Liver (tissue), 9 donors: ENCODE measurements around the gene ABLIM2. TPM values are rescaled to one million over a fixed set of nuclear protein-coding genes. Genes with fewer than 3 reads are reported as not detected.
"Not testable (repeated sequence)": the region's sequence is repeated elsewhere in the genome, so short reads cannot be mapped to it uniquely, and the experiment has no call there.

ENCODE experiments used
- DNase-seq: peaks from one replicate; pipeline ENCODE4 v3.0.0-alpha.2; 2017; ENCODE audit warnings: low spot score
- H3K27ac ChIP-seq, 2 donors: one replicate each; pipeline ENCODE4 v1.7.0; 2013; ENCODE audit warnings: inconsistent platforms in 2 of 2, low read length in 2 of 2, control low read depth in 1 of 2, low read depth in 1 of 2, mild to moderate bottlenecking in 1 of 2
- H3K27me3 ChIP-seq, 4 donors: one replicate each; pipeline versions ENCODE4 v1.6.1 to v1.7.0; 2013; ENCODE audit warnings: low read length in 3 of 4, inconsistent platforms in 1 of 4, mild to moderate bottlenecking in 1 of 4, moderate library complexity in 1 of 4; ENCODE audit not compliant: control insufficient read depth in 4 of 4, insufficient read depth in 4 of 4
- H3K36me3 ChIP-seq, 4 donors: one replicate each; pipeline versions ENCODE4 v1.6.1 to v1.7.0; 2013; ENCODE audit warnings: low read length in 3 of 4, mild to moderate bottlenecking in 3 of 4, low read depth in 1 of 4, moderate library complexity in 1 of 4; ENCODE audit not compliant: control insufficient read depth in 4 of 4, insufficient read depth in 3 of 4
- H3K4me1 ChIP-seq, 4 donors: one replicate each; pipeline versions ENCODE4 v1.6.1 to v1.7.0; 2013; ENCODE audit warnings: low read length in 3 of 4, mild to moderate bottlenecking in 3 of 4, moderate library complexity in 1 of 4; ENCODE audit not compliant: control insufficient read depth in 4 of 4, insufficient read depth in 4 of 4
- H3K4me3 ChIP-seq, 3 donors: one replicate each; pipeline versions ENCODE4 v1.6.1 to v1.7.0; 2013; ENCODE audit warnings: low read length in 3 of 3, control low read depth in 1 of 3, low read depth in 1 of 3, mild to moderate bottlenecking in 1 of 3
- H3K9ac ChIP-seq, 2 donors: one replicate each; pipeline ENCODE4 v1.7.0; 2013; ENCODE audit warnings: low read length in 2 of 2, mild to moderate bottlenecking in 2 of 2, moderate library complexity in 2 of 2, control low read depth in 1 of 2, low read depth in 1 of 2
- H3K9me3 ChIP-seq, 4 donors: one replicate each; pipeline versions ENCODE4 v1.6.1 to v1.7.0; 2013; ENCODE audit warnings: low read length in 3 of 4; ENCODE audit not compliant: control insufficient read depth in 4 of 4
- EGR1 ChIP-seq, 2 donors: IDR thresholded peaks; 2 replicates each; pipeline ENCODE4 v1.6.1; 2016 to 2018; ENCODE audit warnings: antibody characterized with exemption in 2 of 2, low read depth in 2 of 2
- FOXA1 ChIP-seq: IDR thresholded peaks from 2 replicates; pipeline ENCODE4 v1.6.1; 2016; ENCODE audit warnings: antibody characterized with exemption
- FOXA2 ChIP-seq: IDR thresholded peaks from 2 replicates; pipeline ENCODE4 v1.6.1; 2016; ENCODE audit warnings: antibody characterized with exemption
- HNF4A ChIP-seq, 2 donors: conservative IDR thresholded peaks; 2 replicates each; pipeline ENCODE4 v1.6.1; 2016; ENCODE audit warnings: antibody characterized with exemption in 2 of 2, mild to moderate bottlenecking in 2 of 2
- HNF4G ChIP-seq: IDR thresholded peaks from 2 replicates; pipeline ENCODE4 v1.6.1; 2016; ENCODE audit warnings: antibody characterized with exemption
- JUND ChIP-seq, 2 donors: IDR thresholded peaks; 2 replicates each; pipeline ENCODE4 v1.6.1; 2016; ENCODE audit warnings: antibody characterized with exemption in 2 of 2
- RAD21 ChIP-seq, 2 donors: IDR thresholded peaks; 2 replicates each; pipeline ENCODE4 v1.6.1; 2016; ENCODE audit warnings: antibody characterized with exemption in 2 of 2, mild to moderate bottlenecking in 2 of 2
- RXRA ChIP-seq, 2 donors: IDR thresholded peaks; 2 replicates each; pipeline ENCODE4 v1.6.1; 2017 to 2018; ENCODE audit warnings: antibody characterized with exemption in 2 of 2, mild to moderate bottlenecking in 1 of 2
- SP1 ChIP-seq: IDR thresholded peaks from 2 replicates; pipeline ENCODE4 v1.6.1; 2018; ENCODE audit warnings: antibody characterized with exemption, mild to moderate bottlenecking
- TAF1 ChIP-seq: conservative IDR thresholded peaks from 2 replicates; pipeline ENCODE4 v1.6.1; 2016; ENCODE audit warnings: antibody characterized with exemption, mild to moderate bottlenecking
- YY1 ChIP-seq: IDR thresholded peaks from 2 replicates; pipeline ENCODE4 v1.6.1; 2016; ENCODE audit warnings: antibody characterized with exemption, mild to moderate bottlenecking
- WGBS: extraction: QIAGEN DNeasy Blood & Tissue Kit; methylation state at CpG from one replicate; pipeline ENCODE4 v1.1.7; 2013; 5-methylcytosine and 5-hydroxymethylcytosine counted together
- polyA plus RNA-seq, 2 donors: library from polyadenylated mRNA; stranded (reverse) in 1 of 2; unstranded in 1 of 2; fragments of 200-250 nt in 1 of 2; fragments of >200 nt in 1 of 2; fragmentation: Nextera tagmentation in 1 of 2; extraction: Ambion mirVana in 1 of 2; gene quantifications; one replicate each; pipeline versions ENCODE4 v1.2.1 to v1.2.3, GENCODE V29; 2013 to 2015
- total RNA-seq, 2 donors: library from RNA; depleted of rRNA; stranded (reverse); fragments of >200 nt; gene quantifications; one replicate each; pipeline ENCODE4 v1.2.3, GENCODE V29; 2014
- TF ChIP-seq, protein P1 (sequence below): IDR thresholded peaks from 2 replicates; pipeline ENCODE4 v1.6.1; 2016; ENCODE audit warnings: antibody characterized with exemption, mild to moderate bottlenecking
- TF ChIP-seq, protein P2 (sequence below): fragments of 150-350 bp; IDR thresholded peaks from 2 replicates; pipeline ENCODE4 v1.5.1; 2017; ENCODE audit warnings: improper control_type of control experiment, low read depth, low read length; ENCODE audit not compliant: missing input control
- TF ChIP-seq, protein P3 (sequence below): IDR thresholded peaks from 2 replicates; pipeline ENCODE4 v1.6.1; 2016; ENCODE audit warnings: antibody characterized with exemption
- TF ChIP-seq, protein P4 (sequence below): IDR thresholded peaks from 2 replicates; pipeline ENCODE4 v1.6.1; 2016; ENCODE audit warnings: antibody characterized with exemption
- TF ChIP-seq, protein P5 (sequence below): IDR thresholded peaks from 2 replicates; pipeline ENCODE4 v1.6.1; 2016; ENCODE audit warnings: antibody characterized with exemption
- donor health status: healthy.
- donor health status: healthy.
- donor health status: healthy.
- donor health status: healthy.
- donor health status: healthy.

ABLIM2 gene
- total and polyA plus RNA-seq, 4 donors, result 0.75 to 2.5 (median 0.93) TPM

DNA sequence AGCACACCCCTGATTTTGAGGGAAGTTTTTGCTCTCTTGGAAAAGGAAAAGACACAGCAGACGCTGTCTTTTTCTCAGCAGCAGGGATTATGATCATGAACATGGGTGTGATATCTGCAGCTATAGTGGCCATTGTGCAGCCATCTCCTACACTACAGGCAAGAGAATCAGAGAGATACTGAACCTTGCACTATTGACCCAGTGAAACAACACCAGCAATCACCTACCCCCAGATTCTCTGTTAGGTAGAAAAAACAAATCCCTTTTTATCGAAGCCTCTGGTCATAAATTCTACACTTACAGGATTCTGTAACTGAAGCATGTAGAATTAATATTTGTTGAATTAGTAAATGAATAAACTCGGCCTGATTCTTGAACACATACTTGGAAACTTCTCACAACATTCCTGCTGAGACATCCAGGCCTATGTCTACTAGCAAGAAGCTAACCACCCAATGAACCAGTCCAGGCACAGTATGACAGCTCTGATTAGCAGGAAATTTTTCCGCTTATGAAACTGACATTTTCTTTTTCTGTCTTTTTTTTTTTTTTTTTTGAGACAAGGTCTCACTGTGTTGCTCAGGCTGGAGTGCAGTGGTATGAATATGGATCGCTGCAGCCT lies 213.9 kb downstream of the ABLIM2 start (continued):
- TF ChIP-seq, protein P1, sequence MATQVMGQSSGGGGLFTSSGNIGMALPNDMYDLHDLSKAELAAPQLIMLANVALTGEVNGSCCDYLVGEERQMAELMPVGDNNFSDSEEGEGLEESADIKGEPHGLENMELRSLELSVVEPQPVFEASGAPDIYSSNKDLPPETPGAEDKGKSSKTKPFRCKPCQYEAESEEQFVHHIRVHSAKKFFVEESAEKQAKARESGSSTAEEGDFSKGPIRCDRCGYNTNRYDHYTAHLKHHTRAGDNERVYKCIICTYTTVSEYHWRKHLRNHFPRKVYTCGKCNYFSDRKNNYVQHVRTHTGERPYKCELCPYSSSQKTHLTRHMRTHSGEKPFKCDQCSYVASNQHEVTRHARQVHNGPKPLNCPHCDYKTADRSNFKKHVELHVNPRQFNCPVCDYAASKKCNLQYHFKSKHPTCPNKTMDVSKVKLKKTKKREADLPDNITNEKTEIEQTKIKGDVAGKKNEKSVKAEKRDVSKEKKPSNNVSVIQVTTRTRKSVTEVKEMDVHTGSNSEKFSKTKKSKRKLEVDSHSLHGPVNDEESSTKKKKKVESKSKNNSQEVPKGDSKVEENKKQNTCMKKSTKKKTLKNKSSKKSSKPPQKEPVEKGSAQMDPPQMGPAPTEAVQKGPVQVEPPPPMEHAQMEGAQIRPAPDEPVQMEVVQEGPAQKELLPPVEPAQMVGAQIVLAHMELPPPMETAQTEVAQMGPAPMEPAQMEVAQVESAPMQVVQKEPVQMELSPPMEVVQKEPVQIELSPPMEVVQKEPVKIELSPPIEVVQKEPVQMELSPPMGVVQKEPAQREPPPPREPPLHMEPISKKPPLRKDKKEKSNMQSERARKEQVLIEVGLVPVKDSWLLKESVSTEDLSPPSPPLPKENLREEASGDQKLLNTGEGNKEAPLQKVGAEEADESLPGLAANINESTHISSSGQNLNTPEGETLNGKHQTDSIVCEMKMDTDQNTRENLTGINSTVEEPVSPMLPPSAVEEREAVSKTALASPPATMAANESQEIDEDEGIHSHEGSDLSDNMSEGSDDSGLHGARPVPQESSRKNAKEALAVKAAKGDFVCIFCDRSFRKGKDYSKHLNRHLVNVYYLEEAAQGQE, result no peak
- TF ChIP-seq HNF4G (peak; percentile 23), EGR1 (IDR thresholded peaks at IDR 0.05; ENCODE audit: low read depth in 2 of 2) (no peak), JUND (IDR thresholded peaks at IDR 0.05) (peak in 1 of 2 donors; percentile 13), FOXA2 (no peak)
- TF ChIP-seq, protein P2, sequence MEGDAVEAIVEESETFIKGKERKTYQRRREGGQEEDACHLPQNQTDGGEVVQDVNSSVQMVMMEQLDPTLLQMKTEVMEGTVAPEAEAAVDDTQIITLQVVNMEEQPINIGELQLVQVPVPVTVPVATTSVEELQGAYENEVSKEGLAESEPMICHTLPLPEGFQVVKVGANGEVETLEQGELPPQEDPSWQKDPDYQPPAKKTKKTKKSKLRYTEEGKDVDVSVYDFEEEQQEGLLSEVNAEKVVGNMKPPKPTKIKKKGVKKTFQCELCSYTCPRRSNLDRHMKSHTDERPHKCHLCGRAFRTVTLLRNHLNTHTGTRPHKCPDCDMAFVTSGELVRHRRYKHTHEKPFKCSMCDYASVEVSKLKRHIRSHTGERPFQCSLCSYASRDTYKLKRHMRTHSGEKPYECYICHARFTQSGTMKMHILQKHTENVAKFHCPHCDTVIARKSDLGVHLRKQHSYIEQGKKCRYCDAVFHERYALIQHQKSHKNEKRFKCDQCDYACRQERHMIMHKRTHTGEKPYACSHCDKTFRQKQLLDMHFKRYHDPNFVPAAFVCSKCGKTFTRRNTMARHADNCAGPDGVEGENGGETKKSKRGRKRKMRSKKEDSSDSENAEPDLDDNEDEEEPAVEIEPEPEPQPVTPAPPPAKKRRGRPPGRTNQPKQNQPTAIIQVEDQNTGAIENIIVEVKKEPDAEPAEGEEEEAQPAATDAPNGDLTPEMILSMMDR, result no peak
- TF ChIP-seq, protein P3, sequence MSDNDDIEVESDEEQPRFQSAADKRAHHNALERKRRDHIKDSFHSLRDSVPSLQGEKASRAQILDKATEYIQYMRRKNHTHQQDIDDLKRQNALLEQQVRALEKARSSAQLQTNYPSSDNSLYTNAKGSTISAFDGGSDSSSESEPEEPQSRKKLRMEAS, result no peak
- TF ChIP-seq, protein P4, sequence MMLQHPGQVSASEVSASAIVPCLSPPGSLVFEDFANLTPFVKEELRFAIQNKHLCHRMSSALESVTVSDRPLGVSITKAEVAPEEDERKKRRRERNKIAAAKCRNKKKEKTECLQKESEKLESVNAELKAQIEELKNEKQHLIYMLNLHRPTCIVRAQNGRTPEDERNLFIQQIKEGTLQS, result no peak

DNA sequence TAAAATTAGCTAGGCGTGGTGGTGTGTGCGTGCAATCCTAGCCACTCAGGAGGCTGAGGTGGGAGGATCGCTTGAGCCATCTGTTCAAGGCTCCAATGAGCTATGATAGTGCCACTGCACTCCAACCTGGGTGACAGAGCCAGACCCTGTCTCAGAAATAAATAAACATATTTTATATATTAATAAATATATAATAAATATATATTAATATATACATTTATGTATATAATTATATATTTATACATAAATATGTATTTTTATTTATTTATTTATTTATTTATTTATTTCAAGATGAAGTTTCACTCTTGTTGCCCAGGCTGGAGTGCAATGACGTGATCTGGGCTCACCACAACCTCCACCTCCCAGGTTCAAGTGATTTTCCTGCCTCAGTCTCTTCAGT lies 214.9 kb downstream of the ABLIM2 start:
- not testable (repeated sequence) for DNase-seq

DNA sequence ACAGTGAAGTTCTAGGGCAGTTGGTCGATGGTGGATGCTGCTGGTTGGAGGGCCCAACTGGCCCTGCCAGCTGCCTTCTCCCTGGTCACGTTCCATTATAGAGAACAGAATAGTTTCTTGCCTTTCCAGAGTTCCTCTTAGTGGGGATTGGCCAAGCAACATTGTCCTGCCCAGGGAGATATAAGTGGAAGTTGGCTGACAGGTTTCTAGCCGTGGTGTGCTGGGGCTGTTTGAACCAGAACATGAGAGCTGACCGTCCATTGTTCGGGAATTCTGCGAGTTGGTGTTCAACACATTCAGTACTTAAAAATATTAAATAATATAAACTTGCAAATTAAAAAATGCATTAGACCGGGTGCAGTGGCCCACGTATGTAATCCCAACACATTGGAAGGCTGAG lies 215.4 kb downstream of the ABLIM2 start:
- no peak for DNase-seq
- no peak overlapping the region for H3K27ac ChIP-seq
- peaks cover 0 to 2% (median 0%) of the 10 kb centered on the region in 4 donors for H3K9me3 ChIP-seq
- H3K4me3 ChIP-seq, result no peak overlapping the region
- H3K36me3 ChIP-seq, result peaks cover 0 to 1% (median 0%) of the 10 kb centered on the region in 4 donors
- H3K4me1 ChIP-seq, result peaks cover 0 to 14% (median 8%) of the 10 kb centered on the region in 4 donors
- H3K9ac ChIP-seq, result no peak overlapping the region
- WGBS, result 93% methylated on average over 8 of the region's 8 CpGs
- no peaks in the 10 kb centered on the region for H3K27me3 ChIP-seq
- TF ChIP-seq TAF1 (no peak), JUND (IDR thresholded peaks at IDR 0.05) (no peak), HNF4A (conservative IDR thresholded peaks at IDR 0.05) (no peak), YY1 (no peak), RAD21 (IDR thresholded peaks at IDR 0.05) (no peak), FOXA1 (no peak), SP1 (no peak), RXRA (IDR thresholded peaks at IDR 0.05) (no peak), EGR1 (IDR thresholded peaks at IDR 0.05; ENCODE audit: low read depth in 2 of 2) (no peak)
- TF ChIP-seq, protein P5, sequence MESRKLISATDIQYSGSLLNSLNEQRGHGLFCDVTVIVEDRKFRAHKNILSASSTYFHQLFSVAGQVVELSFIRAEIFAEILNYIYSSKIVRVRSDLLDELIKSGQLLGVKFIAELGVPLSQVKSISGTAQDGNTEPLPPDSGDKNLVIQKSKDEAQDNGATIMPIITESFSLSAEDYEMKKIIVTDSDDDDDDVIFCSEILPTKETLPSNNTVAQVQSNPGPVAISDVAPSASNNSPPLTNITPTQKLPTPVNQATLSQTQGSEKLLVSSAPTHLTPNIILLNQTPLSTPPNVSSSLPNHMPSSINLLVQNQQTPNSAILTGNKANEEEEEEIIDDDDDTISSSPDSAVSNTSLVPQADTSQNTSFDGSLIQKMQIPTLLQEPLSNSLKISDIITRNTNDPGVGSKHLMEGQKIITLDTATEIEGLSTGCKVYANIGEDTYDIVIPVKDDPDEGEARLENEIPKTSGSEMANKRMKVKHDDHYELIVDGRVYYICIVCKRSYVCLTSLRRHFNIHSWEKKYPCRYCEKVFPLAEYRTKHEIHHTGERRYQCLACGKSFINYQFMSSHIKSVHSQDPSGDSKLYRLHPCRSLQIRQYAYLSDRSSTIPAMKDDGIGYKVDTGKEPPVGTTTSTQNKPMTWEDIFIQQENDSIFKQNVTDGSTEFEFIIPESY, result no peak
- TF ChIP-seq, protein P3, result no peak
- TF ChIP-seq, protein P4, result no peak
- TF ChIP-seq, protein P2, result no peak

More for the DNA sequence above, 214.9 kb downstream of the ABLIM2 start:
- 96% methylated on average over 4 of the region's 4 CpGs for WGBS
- not testable (repeated sequence) for H3K9me3 ChIP-seq, H3K27me3 ChIP-seq, H3K36me3 ChIP-seq, H3K9ac ChIP-seq, H3K4me3 ChIP-seq, H3K27ac ChIP-seq
- H3K4me1 ChIP-seq, result peaks cover 0 to 14% (median 8%) of the 10 kb centered on the region in 4 donors
